Mammary epithelial cell (primary cell): ENCODE measurements around the gene CALML3.

Source experiments
- CTCF ChIP-seq, 2 donors: IDR thresholded peaks in 1 of 2; conservative IDR thresholded peaks in 1 of 2; 2 replicates each; pipeline ENCODE4 v1.5.1; 2011 to 2012; ENCODE audit warnings: inconsistent platforms in 2 of 2, low read length in 2 of 2, mild to moderate bottlenecking in 2 of 2, control low read depth in 1 of 2, low read depth in 1 of 2; ENCODE audit not compliant: insufficient read depth in 1 of 2; ENCODE audit errors: extremely low read depth in 1 of 2
- EZH2 ChIP-seq: IDR thresholded peaks from 2 replicates; pipeline ENCODE4 v1.6.1; 2012; ENCODE audit warnings: low read length, inconsistent platforms, borderline replicate concordance

GRCh38 chr10:5530846-5531557 is 6.2 kb downstream of the CALML3 start:
- TF ChIP-seq CTCF (conservative IDR thresholded peaks at IDR 0.05 in 1 of 2, IDR thresholded peaks at IDR 0.05 in 1 of 2; ENCODE audit: extremely low read depth in 1 of 2, insufficient read depth in 1 of 2, low read depth in 1 of 2, low read length in 2 of 2): no peak
- no peak for TF ChIP-seq EZH2
